CD14-positive monocyte (primary cell): ENCODE data around the gene S100B. TPM values are rescaled to one million over a fixed set of nuclear protein-coding genes. Genes with fewer than 3 reads are reported as not detected.

Source experiments
- DNase-seq, 3 donors: peaks; one replicate each; pipeline ENCODE4 v3.0.0-alpha.2; 2011 to 2022
- H2AFZ ChIP-seq: 2 replicates; pipeline ENCODE4 v1.6.0; 2012; ENCODE audit warnings: mild to moderate bottlenecking, low read depth, low read length, inconsistent platforms; ENCODE audit not compliant: insufficient read depth, poor library complexity, severe bottlenecking
- H3K27ac ChIP-seq, 2 donors: 1 replicate in 1 of 2; 2 replicates in 1 of 2; pipeline ENCODE4 v1.5.1; 2012 to 2013; ENCODE audit warnings: low read length in 2 of 2, control low read depth in 1 of 2, inconsistent platforms in 1 of 2, low read depth in 1 of 2, mild to moderate bottlenecking in 1 of 2
- H3K27me3 ChIP-seq, 2 donors: one replicate each; pipeline versions ENCODE4 v1.6.0 to v1.6.1; 2011 to 2013; ENCODE audit warnings: low read length in 2 of 2; ENCODE audit not compliant: control insufficient read depth in 2 of 2, insufficient read depth in 2 of 2
- H3K36me3 ChIP-seq, 2 donors: replicated peaks in 1 of 2; 1 replicate in 1 of 2; 2 replicates in 1 of 2; pipeline versions ENCODE4 v1.5.1 to v1.6.1; 2012 to 2013; ENCODE audit warnings: low read length in 2 of 2, control low read depth in 1 of 2, inconsistent platforms in 1 of 2, mild to moderate bottlenecking in 1 of 2; ENCODE audit not compliant: insufficient read depth in 2 of 2, control insufficient read depth in 1 of 2
- H3K4me1 ChIP-seq, 2 donors: 1 replicate in 1 of 2; 2 replicates in 1 of 2; pipeline versions ENCODE4 v1.5.1 to v1.6.1; 2012 to 2013; ENCODE audit warnings: low read length in 2 of 2, control low read depth in 1 of 2, inconsistent platforms in 1 of 2, mild to moderate bottlenecking in 1 of 2, moderate library complexity in 1 of 2; ENCODE audit not compliant: insufficient read depth in 2 of 2, control insufficient read depth in 1 of 2
- H3K4me2 ChIP-seq: replicated peaks from 2 replicates; pipeline ENCODE3; 2012; ENCODE audit warnings: low read length, moderate library complexity, mild to moderate bottlenecking; ENCODE audit not compliant: poor library complexity, severe bottlenecking; ENCODE audit errors: extremely low read depth
- H3K4me3 ChIP-seq, 3 experiments: fragments of 200-600 bp in 1 of 3; sonication (generic) in 1 of 3; replicated peaks in 1 of 3; 1 replicate in 2 of 3; 2 replicates in 1 of 3; pipeline ENCODE4 v1.5.1; 2011 to 2013; ENCODE audit warnings: low read length in 3 of 3, mild to moderate bottlenecking in 3 of 3, control low read depth in 2 of 3, low read depth in 2 of 3, inconsistent platforms in 1 of 3, moderate library complexity in 1 of 3
- H3K79me2 ChIP-seq: 2 replicates; pipeline ENCODE4 v1.6.0; 2012; ENCODE audit warnings: mild to moderate bottlenecking, control low read depth, inconsistent platforms, low read length, moderate library complexity; ENCODE audit not compliant: insufficient read depth
- H3K9ac ChIP-seq: 2 replicates; pipeline ENCODE4 v1.6.0; 2017; ENCODE audit warnings: low read length, mild to moderate bottlenecking; ENCODE audit not compliant: insufficient read depth, poor library complexity, severe bottlenecking
- H3K9me3 ChIP-seq, 2 donors: replicated peaks in 1 of 2; 1 replicate in 1 of 2; 2 replicates in 1 of 2; pipeline versions ENCODE4 v1.5.1 to v1.6.1; 2012 to 2013; ENCODE audit warnings: low read length in 2 of 2, control low read depth in 1 of 2; ENCODE audit not compliant: control insufficient read depth in 1 of 2, insufficient read depth in 1 of 2
- H4K20me1 ChIP-seq: 2 replicates; pipeline ENCODE4 v1.6.0; 2012; ENCODE audit warnings: mild to moderate bottlenecking, low read length, control low read depth, moderate library complexity; ENCODE audit not compliant: insufficient read depth
- H3K27ac Mint-ChIP-seq, 7 donors: one replicate each; pipeline ENCODE4 v1.8.0; 2020; ENCODE audit warnings: mild to moderate bottlenecking in 7 of 7, mixed read lengths in 7 of 7, moderate library complexity in 6 of 7, inconsistent platforms in 2 of 7
- H3K27me3 Mint-ChIP-seq, 3 donors: one replicate each; pipeline ENCODE4 v1.8.0; 2021 to 2022; ENCODE audit warnings: low read depth in 3 of 3, mild to moderate bottlenecking in 3 of 3, mixed read lengths in 3 of 3, moderate library complexity in 3 of 3, inconsistent platforms in 1 of 3
- H3K36me3 Mint-ChIP-seq, 2 donors: one replicate each; pipeline ENCODE4 v1.8.0; 2020; ENCODE audit warnings: mixed read lengths in 2 of 2, inconsistent platforms in 1 of 2, mild to moderate bottlenecking in 1 of 2
- H3K4me1 Mint-ChIP-seq: one replicate; pipeline ENCODE4 v1.8.0; 2020; ENCODE audit warnings: mild to moderate bottlenecking, mixed read lengths
- H3K4me3 Mint-ChIP-seq, 2 donors: one replicate each; pipeline ENCODE4 v1.8.0; 2020; ENCODE audit warnings: mild to moderate bottlenecking in 2 of 2, mixed read lengths in 2 of 2, moderate library complexity in 1 of 2
- H3K9me3 Mint-ChIP-seq, 7 donors: one replicate each; pipeline ENCODE4 v1.8.0; 2020 to 2022; ENCODE audit warnings: mixed read lengths in 7 of 7, mild to moderate bottlenecking in 6 of 7, moderate library complexity in 6 of 7, inconsistent platforms in 2 of 7
- WGBS: methylation state at CpG from one replicate; pipeline ENCODE4 v1.1.5; 2013; ENCODE audit warnings: missing lambda C conversion rate; ENCODE audit not compliant: insufficient coverage; 5-methylcytosine and 5-hydroxymethylcytosine counted together
- intact Hi-C, 2 donors: fragments of 100-400 bp; cut with micrococcal nuclease; formaldehyde crosslinking; loops; one replicate each; pipeline versions ENCODE4 v1.15.0 to v1.15.1; 2023
- polyA plus RNA-seq, 3 donors: library from polyadenylated mRNA; depleted of rRNA in 1 of 3; unstranded in 2 of 3; stranded (reverse) in 1 of 3; fragments of 300-500 nt in 2 of 3; fragments of >200 nt in 1 of 3; fragmentation: Illumina TruSeq in 2 of 3; gene quantifications; 1 replicate in 2 of 3; 2 replicates in 1 of 3; pipeline ENCODE4 v1.2.3, GENCODE V29; 2012 to 2021
- TF ChIP-seq, protein P1 (sequence below): fragments of 200-600 bp; IDR thresholded peaks from one replicate; pipeline ENCODE4 v1.8.0; 2022; ENCODE audit warnings: antibody characterized with exemption, mild to moderate bottlenecking

S100B gene
- polyA plus RNA-seq, 3 donors, result 0.59 to 1.4 (median 0.67) TPM

DNA sequence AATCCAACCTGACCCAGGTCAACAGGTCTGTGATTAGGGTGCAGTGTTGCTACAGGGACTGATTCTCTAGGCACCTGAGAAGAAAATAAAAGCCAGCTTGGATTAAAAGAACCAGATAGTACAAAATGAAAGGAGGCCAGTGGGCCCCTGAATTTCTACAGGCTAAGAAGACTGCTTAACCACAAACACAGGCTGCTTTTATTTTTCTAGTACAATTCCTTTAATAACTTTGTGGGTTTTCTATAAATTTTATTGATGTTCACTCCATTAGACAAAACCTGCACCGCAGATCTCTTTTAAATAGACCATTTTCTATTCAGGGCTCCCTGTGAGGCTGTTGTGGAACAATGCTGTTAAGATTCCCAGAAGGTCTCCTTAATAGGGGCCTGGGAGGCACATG lies 20.9 kb upstream of the S100B start:
- intact Hi-C loops, result no loop called here
- no CpG with 5 or more reads among the region's 1 CpG for WGBS
- Mint-ChIP-seq H3K4me3 (no peak overlapping the region), H3K27ac (peak overlapping the region in 2 of 7 donors; percentile 21 to 63), H3K27me3 (peaks cover 0 to 4% (median 2%) of the 10 kb centered on the region in 3 donors), H3K9me3 (peaks cover 12 to 28% (median 25%) of the 10 kb centered on the region in 7 donors), H3K4me1 (peaks cover 41% of the 10 kb centered on the region), H3K36me3 (peaks cover 3 to 12% of the 10 kb centered on the region in 2 donors)
- H3K79me2 ChIP-seq, result no peaks in the 10 kb centered on the region
- peaks cover 9 to 18% of the 10 kb centered on the region in 2 donors for H3K9me3 ChIP-seq
- TF ChIP-seq, protein P1, sequence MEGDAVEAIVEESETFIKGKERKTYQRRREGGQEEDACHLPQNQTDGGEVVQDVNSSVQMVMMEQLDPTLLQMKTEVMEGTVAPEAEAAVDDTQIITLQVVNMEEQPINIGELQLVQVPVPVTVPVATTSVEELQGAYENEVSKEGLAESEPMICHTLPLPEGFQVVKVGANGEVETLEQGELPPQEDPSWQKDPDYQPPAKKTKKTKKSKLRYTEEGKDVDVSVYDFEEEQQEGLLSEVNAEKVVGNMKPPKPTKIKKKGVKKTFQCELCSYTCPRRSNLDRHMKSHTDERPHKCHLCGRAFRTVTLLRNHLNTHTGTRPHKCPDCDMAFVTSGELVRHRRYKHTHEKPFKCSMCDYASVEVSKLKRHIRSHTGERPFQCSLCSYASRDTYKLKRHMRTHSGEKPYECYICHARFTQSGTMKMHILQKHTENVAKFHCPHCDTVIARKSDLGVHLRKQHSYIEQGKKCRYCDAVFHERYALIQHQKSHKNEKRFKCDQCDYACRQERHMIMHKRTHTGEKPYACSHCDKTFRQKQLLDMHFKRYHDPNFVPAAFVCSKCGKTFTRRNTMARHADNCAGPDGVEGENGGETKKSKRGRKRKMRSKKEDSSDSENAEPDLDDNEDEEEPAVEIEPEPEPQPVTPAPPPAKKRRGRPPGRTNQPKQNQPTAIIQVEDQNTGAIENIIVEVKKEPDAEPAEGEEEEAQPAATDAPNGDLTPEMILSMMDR, result no peak
- H4K20me1 ChIP-seq, result no peaks in the 10 kb centered on the region
- no peaks in the 10 kb centered on the region for H3K27me3 ChIP-seq
- no peak overlapping the region for H3K4me2 ChIP-seq
- no peak for DNase-seq
- no peak overlapping the region for H3K9ac ChIP-seq
- H3K36me3 ChIP-seq, result no peaks in the 10 kb centered on the region
- H3K27ac ChIP-seq, result no peak overlapping the region
- peaks cover 36 to 41% of the 10 kb centered on the region in 2 donors for H3K4me1 ChIP-seq
- no peak overlapping the region for H3K4me3 ChIP-seq
- H2AFZ ChIP-seq, result no peak overlapping the region

DNA sequence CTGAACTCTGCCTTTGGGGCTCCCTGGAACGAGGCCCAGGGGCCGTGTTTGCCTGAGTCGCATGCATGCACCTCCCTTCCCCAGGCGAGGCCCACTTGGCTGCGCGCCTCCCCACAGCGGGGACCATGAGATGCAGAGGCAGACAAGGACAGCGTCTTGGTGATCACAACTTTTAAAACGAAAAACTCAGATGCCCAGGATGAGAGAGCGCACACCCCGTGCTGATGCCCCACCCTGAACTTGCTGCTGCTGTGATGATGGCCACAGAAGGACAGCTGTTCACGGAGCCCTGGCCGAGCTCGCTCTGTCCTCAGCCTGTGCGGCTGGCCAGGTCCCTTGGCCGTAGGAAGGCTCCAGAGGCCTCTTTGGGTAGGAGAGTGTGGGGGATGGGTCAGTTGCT lies 19.2 kb upstream of the S100B start:
- no peak overlapping the region for H3K27ac Mint-ChIP-seq
- peaks cover 55% of the 10 kb centered on the region for H3K4me1 Mint-ChIP-seq
- H4K20me1 ChIP-seq, result no peaks in the 10 kb centered on the region
- 96% methylated on average over 16 of the region's 16 CpGs for WGBS
- H3K4me1 ChIP-seq, result peaks cover 44 to 47% of the 10 kb centered on the region in 2 donors
- no peaks in the 10 kb centered on the region for H3K36me3 ChIP-seq
- peaks cover 9 to 18% of the 10 kb centered on the region in 2 donors for H3K9me3 ChIP-seq
- intact Hi-C loops, result no loop called here
- H2AFZ ChIP-seq, result no peak overlapping the region
- no peak overlapping the region for H3K9ac ChIP-seq
- H3K79me2 ChIP-seq, result no peaks in the 10 kb centered on the region
- no peak overlapping the region for H3K4me3 Mint-ChIP-seq
- no peaks in the 10 kb centered on the region for H3K27me3 ChIP-seq
- no peak overlapping the region for H3K4me2 ChIP-seq
- H3K27me3 Mint-ChIP-seq, result peaks cover 0 to 2% (median 0%) of the 10 kb centered on the region in 3 donors
- no peak for DNase-seq
- peaks cover 13 to 29% (median 25%) of the 10 kb centered on the region in 7 donors for H3K9me3 Mint-ChIP-seq
- peaks cover 4 to 12% of the 10 kb centered on the region in 2 donors for H3K36me3 Mint-ChIP-seq
- H3K4me3 ChIP-seq, result no peak overlapping the region
- no peak overlapping the region for H3K27ac ChIP-seq
- TF ChIP-seq, protein P1, result no peak
